Fibroblast of gingiva (primary cell): ENCODE data around the gene TIMM8A.

ENCODE experiments used
- DNase-seq: peaks from one replicate; pipeline ENCODE4 v3.0.0-alpha.2; 2011; ENCODE audit warnings: low read depth

TIMM8A gene, protein sequence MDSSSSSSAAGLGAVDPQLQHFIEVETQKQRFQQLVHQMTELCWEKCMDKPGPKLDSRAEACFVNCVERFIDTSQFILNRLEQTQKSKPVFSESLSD

DNA sequence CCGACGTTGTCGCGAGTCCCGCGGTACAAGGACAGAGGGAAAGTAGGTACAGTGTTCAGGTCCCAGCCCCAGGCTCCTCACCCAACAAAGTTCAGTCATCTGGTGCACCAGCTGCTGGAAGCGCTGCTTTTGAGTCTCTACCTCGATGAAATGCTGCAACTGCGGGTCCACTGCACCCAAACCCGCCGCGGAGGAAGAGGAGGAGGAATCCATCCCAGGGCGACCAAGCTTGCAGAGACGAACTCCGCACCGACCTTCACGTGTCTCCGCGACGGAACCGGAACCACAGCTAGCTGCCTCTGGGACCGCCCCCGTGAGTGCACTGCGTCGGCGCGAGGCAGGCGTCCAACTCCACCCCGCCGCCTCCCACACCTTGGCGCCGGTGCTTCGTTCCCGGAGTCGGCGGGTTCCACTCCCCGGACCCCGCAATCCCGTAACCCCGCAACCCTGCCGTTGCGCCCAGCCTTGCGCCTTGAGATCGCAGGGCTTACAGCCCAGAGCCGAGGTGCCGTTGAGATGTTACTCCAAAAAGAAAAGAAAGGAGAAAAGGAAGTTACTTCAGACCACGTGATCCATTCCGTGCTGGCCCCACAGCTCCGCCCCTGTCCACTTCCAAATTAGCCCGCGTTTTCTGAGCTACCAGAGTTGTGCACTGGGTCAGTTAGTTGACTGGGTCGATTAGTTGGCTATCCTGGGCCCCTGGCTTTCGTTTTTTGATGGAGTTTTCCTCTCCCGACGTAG lies at the start of gene TIMM8A:
TSS of gene TIMM8A (minus strand) at position 291 of the 741 bp plus-strand sequence. CDS start at position 213, 78 bp downstream.
- peak; percentile 63 for DNase-seq

DNA sequence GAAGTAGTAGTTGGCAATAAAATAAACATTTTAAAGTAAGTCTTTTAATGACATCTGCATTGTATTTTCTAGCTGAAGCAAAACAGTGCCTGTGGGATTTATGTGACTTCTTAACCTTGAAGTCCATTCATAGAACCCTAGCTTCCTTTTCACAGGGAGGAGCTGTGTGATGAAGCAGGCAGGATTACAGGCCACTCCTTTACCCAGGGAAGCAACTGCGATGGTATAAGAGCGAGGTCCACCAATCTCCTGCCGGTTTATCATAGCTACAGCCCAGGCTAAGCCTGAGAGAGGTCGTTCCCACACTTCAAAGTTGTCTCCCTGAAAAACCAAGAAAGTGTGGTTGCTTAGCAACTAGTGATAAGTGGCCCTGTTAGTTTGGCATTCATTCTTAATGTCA lies 49.2 kb upstream of the TIMM8A start:
- DNase-seq: no peak

DNA sequence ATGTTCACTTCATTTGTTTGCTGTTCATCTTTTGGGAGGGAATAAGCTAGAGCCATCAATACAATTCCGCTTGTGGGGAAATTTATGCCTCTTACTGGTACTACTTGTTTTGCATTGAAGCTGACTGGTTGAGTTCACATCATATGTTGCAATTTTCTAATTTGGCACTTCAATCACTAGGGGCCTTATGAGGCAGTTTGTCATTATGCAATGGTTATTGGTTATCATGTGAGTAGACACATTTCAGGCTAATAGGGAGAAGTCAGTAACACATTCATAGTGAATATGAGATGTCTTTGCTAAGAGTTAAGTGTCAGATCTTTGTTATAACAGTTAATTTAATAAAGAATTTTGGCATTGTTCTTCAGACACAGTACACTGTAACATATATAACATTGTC lies 47.2 kb upstream of the TIMM8A start:
- DNase-seq: peak; percentile 49

DNA sequence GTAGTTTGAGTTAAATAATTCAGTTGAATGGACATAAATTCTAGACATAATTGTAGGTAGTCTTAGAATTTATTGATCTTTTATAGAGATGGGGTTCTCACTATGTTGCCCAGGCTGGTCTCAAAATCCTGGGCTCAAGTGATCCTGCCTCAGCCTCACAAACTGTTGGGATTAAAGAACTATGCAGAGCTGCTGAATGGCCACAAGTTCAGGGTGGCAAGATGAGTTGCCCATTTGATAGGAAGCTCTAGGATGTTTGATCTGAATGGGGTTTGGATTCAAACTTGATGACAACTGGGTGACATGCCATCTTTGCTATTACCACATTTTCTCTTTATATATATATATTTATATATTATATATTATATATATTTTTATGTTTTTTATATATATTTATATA lies 45.8 kb upstream of the TIMM8A start:
- DNase-seq: no peak

DNA sequence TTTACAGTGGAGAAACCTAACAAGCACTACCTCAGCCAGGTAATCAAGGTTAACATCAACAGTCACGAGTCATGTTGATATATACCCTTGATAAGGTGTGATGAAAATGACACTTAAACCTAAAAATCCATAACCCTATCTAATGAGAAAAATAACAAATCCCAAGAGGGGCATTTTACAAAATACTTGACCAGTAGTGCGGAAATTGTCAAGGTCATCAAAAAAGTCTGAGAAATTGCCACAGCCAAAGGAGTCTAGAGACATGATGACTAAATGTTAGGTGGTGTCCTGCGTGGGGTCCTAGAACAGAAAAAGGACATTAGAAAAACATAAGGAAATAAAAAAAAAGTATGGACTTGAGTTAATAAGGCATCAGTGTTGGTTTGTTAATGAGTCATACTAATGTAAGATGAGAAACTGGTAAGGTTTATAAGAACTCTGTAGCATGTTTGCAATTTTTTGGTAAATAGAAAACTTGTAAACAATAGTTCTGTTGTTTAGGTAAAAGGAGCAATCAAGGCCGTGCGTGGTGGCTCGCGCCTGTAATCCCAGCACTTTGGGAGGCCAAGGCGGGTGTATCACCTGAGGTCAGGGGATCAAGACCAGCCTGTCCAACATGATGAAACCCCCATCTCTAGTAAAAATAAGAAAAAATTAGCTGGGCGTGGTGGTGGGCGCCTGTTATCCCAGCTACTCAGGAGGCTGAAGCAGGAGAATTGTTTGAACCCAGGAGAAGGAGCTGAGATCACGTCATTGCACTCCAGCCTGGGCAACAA lies 45.2 kb upstream of the TIMM8A start:
- no peak for DNase-seq

DNA sequence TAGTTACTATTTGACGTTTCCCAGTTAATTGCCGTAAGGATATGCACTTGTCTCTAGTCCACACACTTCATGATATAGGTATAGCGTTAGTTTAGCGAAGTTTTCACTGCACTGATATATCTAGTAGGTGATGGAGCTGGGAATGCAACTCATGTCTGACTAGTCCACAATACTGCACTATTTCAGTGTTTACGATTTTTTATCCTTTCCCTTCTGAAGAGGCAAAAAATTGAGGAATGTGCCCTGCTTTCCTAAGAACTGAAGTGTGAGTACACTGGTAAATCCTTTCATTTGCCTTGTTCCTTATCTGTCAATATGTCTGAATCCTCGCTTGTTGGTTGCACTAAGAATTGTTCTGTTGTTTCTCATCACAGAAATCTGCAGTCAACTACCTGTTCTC lies 43.3 kb upstream of the TIMM8A start:
- DNase-seq: no peak

DNA sequence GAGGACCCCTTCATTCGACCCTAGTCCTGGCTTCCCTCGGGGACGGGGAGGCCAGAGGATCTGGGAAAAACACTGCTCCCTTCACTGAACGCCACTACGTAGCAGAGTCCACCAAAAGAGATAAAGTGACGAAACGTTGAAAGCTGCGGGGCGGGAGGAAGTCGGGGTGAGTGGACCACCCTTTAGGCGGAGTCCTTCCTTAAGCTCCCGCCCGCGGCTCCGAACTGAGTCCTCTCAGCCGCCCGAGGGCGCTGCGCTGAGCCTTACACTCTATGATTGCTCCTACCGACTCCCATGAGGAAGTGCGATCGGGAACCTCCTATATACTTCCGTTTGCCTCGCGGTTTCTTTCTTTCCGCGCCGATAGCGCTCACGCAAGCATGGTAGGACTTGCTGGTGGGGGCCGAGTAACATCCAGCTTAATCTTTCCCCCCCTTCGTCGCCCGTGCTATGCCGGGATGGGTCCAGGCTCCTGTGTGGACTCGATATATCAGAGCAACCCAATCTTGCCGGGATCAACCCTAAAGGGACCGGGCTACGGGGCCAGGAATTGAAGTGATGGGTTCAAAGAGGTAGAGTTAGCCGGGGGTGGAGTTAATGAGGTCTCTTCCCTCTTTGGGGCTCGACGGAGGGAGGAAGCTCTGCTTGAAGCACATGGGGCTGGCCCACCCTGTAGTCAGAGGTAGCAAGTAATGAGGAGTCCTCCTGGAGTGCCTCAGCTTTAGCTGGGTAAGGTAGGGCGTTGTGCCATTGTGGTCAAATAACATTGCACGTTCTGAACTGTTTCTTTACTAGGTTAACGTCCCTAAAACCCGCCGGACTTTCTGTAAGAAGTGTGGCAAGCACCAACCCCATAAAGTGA lies 42.4 kb upstream of the TIMM8A start, which contains the start of gene RPL36A:
TSS of gene RPL36A (plus strand) at position 348 of the 862 bp plus-strand sequence. CDS start at position 381, 33 bp downstream.
- peak; percentile 89 for DNase-seq

DNA sequence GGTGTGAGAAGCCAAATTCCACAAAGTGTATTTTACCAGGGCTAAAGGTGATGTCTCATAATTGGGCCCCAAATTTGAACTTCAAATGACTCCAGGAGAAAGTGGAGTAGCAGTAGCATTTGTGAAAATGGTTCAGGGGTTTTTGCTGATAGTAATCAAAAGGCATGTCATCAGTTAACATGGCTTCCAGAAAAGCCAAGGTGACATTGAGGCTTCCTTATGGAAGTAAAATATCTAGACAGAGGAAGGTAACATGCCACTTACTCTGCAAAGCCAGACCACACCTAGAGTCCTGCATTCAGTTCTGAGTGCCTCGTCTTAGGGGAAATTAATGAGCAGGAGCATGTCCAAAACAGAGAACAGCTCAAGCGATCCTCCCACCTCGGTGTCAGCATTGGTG lies 40.1 kb upstream of the TIMM8A start:
- no peak for DNase-seq

DNA sequence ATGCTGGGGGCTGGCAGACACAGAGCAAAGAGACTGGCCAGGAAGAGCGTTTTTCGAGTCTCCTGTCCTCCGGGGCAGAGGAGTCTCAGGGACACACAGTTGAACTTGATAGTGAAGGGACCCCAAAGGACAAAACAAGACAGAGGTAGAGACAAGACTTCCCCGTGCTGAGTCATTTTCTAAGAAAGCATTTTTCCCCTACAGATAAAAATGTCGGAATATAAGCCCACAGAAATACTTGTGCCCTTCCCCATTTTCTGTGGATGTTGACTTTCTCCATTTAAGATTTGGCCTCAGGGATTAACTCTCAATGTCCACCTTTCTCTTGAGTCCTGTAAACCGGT lies 38.0 kb upstream of the TIMM8A start:
- no peak for DNase-seq

DNA sequence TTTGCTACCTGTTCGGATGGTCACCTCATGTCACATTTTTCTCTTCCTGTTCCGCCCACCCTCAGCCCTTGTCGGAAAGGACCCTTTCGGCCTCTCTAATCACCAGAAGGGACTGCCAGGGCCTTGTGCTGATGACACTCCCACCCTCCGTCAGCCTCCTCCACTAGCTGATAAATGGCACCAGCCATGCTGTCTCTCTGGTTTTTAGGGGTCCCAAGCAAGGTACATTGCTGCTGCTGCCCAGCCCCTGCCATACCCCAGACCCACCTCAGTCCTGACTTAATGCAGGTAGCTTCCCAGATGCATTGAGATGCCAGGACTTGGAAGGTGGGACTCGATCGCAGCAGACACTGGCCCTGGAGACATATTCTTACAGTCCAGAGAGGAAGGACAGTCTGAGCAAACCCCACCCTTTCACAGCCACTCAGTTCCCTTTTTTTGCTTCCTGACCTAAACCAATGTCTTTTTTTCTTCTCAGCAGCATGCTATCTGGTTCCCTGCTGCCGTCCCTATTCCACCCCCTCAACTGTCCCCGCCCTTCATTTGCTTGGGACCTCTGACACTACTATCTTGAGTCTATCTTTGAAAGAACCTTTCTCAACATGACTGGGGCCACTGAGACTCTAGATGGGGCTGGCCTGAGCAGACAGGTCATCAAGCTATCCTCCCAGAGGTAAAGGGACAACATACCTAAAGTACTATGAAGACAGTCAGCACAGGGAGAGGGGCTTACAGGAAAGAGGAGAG lies 37.4 kb upstream of the TIMM8A start, which contains the start of gene BTK:
TSS of gene BTK (minus strand) at position 397 of the 747 bp plus-strand sequence. CDS start 10,907 bp downstream, outside the sequence.
- DNase-seq: no peak

DNA sequence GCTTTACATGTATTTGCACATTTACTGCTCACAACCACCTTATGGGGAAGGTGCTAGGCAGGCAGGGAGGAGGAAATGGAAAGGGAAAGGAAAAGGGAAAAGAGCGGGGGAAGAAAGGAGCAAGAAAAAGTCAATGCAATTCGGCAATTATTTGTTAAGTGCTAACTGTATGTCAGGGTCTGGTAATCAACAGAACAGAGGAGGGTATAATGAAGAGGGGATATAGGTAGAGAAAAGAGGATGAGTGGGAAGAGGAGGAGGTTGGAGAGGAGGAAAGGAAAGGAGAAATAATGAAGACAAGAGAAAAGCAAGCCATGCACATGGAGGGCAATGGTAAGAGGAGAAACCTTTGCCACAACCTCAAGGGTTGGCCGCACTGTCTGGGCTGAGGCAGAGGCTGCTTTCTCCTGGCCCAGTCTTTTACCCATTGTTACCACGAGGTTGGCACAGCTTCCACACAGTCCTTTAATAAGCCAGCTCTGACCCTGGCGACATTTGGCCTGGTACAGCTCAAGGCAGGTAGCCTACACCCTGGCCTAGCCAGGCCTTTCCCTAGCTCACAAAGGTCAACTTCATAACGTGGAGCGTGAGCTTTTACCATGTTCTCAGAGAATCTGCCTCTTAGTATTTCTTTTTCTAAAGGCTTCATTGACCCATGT lies 36.6 kb upstream of the TIMM8A start:
- DNase-seq: no peak

DNA sequence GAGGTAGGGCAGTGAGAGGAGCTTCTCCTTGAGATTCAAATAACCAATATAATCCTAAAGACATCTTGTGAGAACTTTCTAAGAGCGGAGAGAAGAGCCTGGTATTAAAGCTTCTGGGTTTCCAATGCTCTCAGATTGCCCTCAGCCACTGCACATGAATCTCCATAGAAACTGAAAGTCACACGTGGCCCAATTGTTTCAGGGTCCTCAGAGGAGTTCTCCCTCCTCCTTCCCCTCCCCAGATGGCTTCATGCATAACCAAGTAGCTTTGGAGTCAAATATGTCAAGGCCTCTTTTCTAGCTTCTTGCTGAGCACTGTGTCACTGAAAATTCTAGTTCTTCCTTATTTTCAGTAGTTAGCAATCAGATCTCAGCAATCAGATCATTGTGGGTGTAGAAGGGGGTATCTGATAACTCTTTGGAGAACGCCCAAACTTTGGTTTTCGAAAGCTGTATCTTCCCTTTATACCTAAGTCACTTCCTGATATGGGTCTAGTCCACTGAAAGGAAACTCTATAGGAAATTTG lies 35.2 kb upstream of the TIMM8A start:
- no peak for DNase-seq

DNA sequence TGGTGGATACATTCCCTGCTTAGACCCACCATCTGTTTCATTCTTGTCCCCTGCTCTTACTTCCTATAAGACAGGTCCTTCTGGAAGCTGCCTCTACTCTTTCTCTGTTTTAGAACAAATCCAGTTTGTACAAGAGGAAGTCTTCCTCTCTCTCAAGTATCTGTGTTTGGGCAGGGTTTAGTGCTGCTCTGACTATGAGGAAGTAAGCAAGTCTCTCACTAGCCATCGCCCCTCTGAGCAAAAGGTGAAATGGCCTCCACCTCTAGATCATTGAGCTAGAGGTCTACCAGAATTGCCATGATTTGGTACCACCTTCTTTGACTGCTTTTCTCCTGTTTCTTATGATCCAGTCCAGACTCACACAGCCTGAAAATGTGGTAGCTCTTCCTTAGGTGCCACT lies 29.0 kb upstream of the TIMM8A start:
- no peak for DNase-seq

DNA sequence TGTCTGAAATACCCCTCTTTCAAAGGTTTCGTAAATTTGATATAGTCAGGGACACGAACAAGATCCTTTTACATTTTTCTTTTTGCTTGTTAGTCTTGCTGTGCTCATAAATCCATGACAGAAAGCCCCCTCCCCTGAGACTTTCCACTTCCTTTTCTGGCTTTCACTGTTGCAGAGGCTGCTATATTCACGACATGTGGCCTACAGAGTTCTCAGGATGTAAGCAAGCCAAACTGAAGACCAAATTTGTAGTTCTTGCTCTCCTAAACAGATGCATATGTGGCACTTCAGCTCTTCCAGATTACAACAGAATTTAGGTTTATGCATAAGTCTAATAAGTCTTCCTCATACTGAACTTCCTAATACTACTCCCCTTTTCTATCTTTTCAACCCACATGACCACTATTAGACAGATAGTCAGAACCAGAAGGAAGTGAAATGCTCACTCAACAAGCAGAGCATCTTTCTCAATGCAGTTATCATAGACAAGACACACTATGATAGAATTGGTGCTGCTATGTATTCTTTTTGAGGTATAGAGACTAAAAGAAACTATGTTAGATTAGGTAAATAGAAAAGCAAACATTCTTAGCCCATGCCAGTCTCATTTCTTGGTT lies 22.5 kb upstream of the TIMM8A start:
- no peak for DNase-seq

DNA sequence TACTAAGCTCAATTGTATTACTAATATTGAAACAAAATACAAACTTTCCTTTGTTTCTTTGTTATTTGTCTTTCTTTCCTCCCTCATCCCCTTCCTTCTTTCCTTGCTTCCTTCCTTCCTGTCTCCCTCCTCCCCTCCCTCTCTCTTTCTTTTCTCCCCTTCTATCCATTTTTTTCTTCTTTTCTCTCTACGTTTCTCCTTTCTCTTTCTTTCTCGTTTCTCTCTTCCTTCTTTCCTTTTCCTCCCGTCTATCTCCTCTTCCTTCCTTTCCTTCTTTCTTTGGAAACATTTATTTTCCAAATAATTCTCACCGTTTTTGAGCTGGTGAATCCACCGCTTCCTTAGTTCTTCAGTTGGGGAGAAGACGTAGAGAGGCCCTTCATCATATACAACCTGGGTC lies 21.1 kb upstream of the TIMM8A start:
- no peak for DNase-seq

DNA sequence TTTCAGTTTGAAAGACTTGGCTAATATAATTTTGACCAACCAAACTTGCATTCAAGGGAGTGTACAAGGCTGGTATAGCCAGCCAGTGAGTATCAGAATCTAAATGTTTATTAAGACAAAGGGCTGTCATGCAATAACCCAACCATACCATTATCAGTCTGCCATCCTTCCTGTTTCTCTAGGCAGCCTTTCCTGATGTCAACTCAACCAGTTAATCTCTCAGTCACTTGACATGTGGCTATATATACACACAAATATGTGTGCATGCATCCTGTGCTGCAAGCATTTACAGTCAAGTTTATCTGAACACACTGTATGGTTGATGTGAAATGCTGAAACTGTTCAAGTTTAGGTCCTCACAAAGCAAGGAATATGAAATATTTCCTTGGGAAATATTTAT lies 20.3 kb upstream of the TIMM8A start:
- no peak for DNase-seq

DNA sequence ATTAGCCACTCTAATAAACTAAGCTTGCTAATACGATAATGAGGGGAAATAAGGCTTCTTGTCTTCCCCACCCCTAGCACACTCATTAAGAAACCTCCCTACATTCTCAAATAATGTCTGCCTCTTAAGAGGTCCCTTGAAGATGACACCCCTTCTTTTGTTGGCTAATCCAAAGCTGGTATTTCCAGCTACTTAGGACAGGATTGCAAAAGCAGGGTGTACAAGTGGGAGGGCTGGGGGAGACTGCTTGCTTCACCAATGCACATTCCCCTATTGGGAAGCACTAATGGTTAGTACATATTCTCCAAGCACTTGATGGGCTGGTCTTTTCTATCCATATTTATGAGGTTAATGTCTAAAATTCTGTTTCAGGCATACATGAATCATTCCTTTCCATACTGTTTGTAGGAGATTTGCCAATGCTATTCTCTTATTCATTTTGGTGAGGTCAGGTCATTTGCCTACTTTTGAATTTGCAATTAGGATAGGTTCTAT lies 16.8 kb upstream of the TIMM8A start:
- no peak for DNase-seq

DNA sequence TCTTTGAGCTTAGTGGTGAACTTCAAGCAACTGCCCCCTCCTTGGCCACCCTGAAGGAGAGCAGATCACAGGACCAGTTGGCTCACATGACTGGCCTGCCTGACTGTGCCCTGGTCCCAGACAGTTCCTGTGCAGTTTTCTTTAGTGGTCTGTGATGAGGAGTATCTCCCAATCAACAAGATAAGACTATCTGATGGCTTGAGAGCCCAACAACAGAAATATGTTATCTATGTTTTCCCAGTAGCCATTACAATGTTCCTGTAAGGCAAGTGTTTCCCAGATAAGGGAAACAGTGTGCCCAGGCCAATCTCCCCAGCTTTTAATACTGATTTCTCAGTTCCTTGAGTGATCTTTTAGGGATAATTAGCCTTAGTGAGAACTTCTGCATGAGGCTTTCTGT lies 14.2 kb upstream of the TIMM8A start:
- no peak for DNase-seq

DNA sequence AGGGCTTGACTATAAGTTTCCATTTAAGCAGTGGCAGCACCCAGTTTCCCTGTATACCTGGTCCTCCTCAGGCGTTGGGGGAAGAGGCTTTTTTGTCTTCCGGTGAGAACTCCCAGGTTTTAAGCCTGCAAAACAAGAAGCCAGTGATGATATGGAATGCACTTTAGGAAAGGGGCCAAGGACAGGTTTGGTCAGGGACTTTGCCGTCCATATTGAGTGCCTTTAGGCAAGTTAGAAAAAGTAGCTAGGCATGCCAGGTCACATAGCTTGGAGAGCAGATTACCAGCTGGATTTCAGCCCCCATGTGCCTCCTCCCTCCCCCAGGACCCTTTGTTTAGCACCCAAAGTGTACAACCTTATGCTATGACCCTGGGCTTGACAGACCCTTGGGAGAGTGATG lies 13.6 kb upstream of the TIMM8A start:
- no peak for DNase-seq

DNA sequence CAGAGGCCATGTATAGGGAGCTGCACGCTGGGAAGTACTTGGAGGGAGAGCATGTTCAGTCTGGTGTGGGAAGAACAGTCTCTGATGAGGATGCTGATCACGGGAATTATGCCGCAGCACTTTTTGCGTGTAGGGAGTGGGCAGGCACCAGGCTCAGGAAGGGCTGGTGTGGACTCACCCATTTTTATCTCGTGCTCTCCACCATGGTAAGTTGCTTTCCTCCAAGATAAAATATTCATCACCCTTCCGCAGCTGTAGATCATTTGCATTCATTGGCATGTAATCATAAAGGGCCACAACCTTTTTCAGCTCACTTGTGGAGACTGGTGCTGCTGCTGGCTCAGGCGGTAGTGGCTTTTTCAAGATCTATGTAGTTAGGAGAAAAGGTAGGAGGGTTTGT lies 11.8 kb upstream of the TIMM8A start:
- DNase-seq: no peak
